A549 treated with Mapracorat at 1 μM for 4 hours (cell line): ENCODE measurements around the gene PRKCE. TPM values are rescaled to one million over a fixed set of nuclear protein-coding genes. Genes with fewer than 3 reads are reported as not detected.

Source experiments
- total RNA-seq: library from RNA; stranded (reverse); fragments of 200-300 nt; extraction: Qiagen RNA extraction; gene quantifications from 5 replicates; pipeline ENCODE4 v1.2.3, GENCODE V29; 2022

The PRKCE gene
- total RNA-seq = 7.7 to 9.9 TPM (median 8.9 TPM) in 5 replicates

GRCh38 chr2:45651415-45652089 lies at the start of gene PRKCE:
PRKCE (plus strand) TSS chr2:45651675.

DNA sequence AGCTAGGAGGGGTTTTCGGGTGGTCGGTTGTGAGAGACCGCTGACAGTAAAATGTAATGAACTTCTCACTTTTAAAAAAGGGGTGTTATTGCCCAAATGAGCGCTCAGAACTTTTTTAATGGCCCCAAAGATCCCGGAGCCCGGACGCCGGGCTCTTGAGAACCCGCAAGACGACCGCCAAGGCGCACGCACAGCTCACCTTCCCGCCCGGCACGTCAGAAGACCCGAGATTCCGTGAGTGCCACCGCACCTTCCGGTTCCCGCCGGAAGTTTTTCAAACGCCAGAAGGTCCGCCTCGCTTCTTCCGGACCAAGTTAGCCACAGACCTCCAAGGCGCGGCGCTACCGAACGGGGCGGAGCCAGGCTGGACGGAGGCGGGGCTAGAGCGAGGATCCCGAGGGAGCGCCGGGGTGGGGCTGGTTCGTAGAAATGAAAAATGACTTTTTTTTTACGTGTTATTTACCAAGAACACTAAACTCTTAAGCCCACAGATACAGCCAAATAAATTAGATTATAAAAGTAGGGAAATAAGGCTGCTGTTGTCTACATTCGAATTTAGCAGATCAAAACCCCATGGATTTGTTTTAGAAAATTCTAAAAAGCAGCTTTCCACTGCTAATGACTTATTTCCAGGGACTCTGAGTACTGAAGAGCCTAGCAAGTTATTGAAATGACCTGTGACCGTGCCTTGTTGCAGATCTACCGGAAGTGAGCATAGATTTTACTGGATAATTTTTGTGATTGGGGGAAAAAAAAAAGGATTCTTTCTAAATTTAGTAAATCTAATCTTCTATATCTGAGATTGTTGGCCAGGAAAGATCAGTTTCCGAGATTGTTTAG lies 40.2 kb upstream of the PRKCE start, which contains the start of gene SRBD1:
Gene SRBD1, minus strand, starts transcription at position 248 of the 840 bp plus-strand sequence. CDS start 5,826 bp downstream, outside the sequence.

Other genes starting within 250 kb of the PRKCE start
- 7.3 to 10.6 TPM (median 8.3 TPM) in 5 replicates for gene SRBD1, start 40.4 kb upstream of the PRKCE start, total RNA-seq